Inflammatory macrophage treated with lipopolysaccharide for 1 hour (primary cell): ENCODE measurements around the gene PPP2R1A.

Source experiments
- DNase-seq, 2 donors: peaks; one replicate each; pipeline ENCODE4 v3.0.0-alpha.2; 2020 to 2022

Gene PPP2R1A

DNA sequence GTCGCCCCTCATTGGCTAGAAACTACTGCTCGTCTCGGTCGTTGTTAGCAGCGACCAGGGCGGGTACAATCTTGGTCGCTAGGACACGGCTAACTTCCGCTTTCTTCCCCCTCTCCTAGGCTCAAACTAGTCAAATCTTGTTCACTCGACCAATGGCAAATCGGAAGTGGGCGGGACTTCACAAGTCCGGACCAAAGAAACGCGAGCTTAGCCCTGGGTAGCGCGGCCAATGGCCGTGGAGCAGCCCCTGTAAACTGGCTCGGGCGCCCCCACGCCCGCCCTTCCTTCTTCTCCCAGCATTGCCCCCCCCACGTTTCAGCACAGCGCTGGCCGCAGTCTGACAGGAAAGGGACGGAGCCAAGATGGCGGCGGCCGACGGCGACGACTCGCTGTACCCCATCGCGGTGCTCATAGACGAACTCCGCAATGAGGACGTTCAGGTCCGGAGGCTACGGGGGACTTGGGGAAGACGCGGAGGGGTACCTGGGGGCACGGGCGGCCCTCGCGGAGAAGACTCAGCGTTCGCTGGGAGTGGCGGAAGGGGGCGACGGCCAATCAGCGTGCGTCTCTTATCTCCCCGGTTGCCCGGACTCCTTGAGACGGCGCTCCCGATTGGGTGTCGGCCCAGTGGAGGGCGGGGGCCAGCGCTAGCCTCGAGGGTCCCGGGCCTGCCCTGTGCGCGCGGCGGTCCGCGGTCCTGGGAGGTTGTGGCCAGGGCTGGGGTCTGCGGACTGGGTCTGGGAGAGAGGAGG, at the start of gene PPP2R1A:
TSS of gene PPP2R1A (plus strand) at position 318 of the 752 bp plus-strand sequence. CDS start at position 363, 45 bp downstream.
- peak; percentile 100 for DNase-seq

DNA sequence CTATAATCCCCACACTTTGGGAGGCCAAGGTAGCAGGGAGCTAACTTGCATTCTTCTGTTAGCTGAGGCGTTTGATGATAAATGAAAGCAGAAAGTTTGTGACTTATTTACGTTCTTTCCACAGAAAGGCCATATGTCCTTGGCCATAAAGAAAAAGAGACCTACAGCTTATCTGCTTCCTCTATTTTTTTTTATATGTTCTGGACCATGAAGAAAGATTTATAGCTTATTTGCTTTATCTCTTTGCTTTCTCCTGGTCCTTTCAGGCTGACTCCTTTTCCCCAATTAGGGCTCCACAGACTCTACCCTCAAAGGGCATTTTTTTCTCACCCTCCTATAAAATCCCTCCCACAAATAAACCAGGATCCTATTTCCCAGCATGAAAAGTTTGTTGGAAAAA, 48.6 kb upstream of the PPP2R1A start:
- DNase-seq = no peak

DNA sequence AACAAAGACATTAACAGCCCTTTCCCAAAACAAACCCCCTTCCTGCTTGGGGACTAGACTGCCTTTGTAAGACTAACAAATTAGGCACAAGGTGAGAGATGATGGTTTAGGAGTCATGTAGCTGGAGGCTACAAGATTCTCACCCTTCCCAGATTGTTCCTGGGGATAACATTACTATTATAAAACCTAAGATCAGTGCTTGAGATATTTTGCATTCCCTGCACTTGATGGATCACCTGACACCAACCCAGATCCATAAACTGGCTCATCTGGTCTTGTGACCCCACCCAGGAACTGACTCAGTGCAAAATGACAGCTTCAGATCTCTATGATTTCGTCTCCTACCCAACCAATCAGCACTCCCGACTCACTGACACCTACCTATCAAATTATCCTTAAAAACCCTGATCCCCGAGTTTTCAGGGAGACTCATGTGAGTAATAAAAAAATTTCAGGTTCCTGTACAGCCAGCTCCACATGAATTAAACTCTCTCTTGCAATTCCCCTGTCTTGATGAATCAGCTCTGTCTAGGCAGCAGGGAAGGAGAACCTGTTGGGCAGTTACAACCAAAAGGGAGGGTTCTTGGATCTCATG, 47.8 kb upstream of the PPP2R1A start:
- DNase-seq = no peak

DNA sequence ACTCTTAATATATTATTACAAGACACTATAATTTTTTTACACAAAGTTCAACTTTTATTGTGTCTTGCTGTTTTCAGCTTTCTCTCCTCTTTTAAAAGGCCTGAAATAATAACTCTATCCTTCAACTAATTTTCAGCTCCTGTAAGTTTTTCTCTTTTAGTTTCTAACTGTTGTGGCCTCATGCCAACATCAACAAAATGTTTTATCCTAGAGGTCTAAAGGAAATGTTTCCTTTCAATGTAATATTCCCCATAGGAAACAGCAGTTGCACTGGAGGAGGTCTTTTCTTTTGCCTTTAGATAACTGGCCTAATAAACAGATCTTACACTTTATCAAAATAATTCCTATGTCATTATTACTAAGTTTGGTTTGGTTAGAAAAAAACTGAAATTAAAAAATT, 41.6 kb upstream of the PPP2R1A start:
- DNase-seq = no peak

DNA sequence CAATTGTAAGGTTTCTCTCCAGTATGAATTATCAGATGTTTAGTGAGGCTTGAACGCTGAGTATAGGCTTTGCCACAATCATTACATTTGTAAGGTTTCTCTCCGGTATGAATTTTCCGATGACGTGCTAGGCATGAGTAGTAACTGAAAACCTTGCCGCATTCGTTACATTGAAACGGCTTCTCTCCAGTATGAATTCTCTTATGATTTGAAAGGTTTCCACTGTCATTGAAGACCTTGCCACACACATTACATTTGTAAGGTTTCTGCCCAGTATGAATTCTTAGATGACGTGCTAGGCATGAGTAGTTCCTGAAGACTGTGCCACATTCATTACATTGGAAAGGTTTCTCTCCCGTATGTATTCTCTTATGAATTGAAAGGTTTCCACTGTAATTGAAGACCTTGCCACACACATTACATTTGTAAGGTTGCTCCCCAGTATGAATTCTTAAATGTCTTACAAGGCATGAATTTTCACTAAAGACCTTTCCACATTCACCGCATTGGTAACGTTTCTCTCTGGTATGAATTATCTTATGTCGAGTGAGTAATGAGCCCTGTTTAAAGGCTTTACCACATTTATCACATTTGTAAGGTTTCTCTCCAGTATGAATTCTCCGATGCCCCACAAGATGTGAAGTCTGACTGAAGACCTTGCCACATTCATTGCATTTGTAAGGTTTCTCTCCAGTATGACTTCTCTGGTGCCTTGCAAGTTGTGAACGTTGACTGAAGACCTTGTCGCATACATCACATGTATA, 34.1 kb upstream of the PPP2R1A start:
- no peak for DNase-seq

DNA sequence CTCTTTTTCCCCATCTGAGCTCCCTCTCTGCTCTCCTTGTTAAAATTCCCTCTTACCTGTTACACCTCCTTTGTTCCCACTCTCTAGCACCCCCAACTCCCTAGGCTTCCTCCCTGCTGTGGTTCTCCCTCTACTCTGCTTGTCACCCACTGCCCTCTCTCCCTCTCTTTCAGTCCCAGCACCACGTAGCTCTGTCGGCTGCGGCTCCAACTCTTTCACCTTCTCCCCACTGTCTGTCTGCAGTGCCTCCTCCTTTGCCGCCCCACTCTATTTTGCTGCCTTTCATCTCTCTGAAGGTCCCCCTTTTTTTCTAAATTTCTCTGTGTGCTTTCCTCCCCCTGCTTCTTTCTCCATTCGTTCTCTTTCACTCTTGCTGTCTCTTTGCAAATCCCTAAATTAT, 19.5 kb upstream of the PPP2R1A start:
- no peak for DNase-seq

DNA sequence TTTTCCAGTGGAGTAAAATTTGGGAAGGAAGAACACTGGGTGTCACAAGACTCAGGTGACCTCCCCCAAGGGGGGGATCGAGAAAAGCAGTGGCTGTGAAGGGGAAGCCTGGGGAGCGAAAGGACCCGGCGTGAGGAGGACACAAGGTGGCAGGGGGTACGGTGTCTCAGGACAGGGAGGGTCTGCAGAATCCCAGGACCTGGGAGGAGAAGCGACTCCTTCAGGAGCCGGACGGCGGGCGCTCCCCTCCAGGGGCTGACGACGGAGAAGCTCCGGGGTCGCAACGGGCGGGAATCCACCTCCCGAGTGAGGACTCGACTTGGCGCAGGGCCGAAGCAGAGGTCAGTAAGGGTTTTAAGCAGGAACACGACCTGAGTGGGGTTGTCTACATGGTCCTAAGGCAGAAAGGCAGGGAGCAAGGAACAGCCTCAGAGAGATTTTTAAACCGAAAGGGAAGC, 19.0 kb upstream of the PPP2R1A start:
- DNase-seq = peak in 1 of 2 donors; percentile 11

DNA sequence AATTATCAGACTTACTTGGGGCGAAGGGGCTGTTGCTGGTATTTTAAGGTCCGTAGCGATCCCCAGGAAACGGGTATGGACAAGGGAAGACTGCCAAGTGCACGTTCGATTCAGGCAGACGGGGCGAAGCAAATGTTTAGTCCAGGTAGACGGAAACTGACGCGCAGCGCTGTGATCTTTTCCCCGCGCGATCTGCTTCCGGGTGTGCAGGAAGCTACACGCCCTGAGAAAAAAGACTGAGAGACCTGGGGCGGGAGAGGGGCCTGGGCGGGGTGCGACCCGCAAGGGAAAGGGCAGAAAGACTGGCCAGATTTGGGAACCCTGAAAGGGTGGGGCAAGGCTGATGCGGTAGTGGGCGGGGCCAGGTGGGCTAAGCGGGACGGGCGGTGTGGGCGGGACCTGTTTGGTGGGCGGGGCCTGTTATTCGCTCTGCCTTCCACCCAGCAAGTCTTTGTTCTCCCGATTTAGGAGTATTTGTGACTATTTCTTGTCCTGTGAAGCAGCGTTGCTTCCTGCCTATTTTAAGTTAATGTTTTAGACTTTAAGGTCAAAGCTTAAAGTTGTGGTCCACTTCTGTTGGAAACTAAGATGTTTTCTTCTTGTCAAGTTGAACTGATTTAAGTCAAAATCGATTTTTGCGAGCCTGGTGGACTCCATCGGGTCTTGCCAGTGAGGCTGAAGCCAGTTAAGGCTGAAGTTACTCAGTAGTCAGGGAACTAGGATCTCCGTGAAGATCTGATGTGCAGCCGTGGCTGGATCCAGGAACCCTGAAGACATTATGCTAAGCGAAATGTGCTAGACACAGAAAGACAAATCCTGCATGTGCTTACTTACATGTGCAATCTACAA, 18.3 kb upstream of the PPP2R1A start, which contains the start of gene ZNF836:
TSS of gene ZNF836 (minus strand) at position 301 of the 849 bp plus-strand sequence. CDS start 3,549 bp downstream, outside the sequence.
- peak; percentile 61 to 75 for DNase-seq

DNA sequence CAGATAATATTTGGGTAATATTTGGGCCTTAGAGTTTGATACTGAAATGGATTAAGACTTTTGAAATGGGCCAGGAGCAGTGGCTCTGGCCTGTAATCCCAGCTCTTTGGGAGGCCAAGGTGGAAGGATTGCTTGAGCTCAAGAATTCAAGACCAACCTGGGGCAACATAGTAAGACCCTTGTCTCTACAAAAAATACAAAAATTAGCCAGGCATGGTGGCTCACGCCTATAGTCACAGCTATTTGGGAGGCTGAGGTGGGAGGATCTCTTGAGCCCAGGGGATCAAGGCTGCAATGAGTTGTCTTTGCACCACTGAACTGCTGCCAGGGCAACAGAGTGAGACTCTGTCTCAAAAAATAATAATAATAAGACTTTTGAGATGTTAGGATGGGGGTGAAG, 17.5 kb upstream of the PPP2R1A start:
- DNase-seq = no peak

DNA sequence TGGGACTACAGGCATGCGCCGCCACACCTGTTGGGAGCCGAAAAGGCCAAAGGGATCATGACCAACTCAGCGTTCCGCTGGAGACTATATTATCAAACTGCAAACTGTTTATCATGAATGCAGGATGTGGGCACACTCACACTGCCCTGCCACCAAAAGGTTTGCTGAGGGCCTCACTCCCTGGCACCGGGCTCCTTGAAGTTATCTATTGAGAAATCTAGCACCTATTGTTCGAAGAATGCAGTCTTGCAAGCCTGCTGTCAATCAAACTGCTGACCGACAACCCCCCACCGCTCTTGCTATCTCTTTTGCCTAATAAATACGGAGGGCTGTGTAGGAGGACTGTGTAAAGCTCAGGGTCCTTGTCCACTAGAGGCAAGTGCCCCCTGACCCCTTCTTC, 13.3 kb upstream of the PPP2R1A start:
- no peak for DNase-seq

DNA sequence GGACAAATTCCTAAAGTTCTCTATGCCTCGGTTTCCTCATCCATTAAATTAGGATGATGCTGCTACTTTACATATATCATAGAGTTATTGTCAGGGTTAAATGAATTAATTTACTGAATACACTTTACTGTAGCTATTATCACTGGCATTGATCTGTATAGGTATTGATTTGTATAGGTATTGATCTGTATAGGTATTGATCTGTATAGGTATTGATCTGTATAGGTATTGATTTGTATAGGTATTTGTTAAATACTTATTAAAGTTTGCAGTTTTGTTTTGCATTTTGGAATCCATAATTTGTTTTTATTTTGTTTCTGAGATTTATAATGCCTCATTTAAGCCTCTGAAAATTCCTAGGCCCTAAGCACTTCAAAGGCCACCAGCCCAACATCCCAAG, 2.4 kb upstream of the PPP2R1A start:
- DNase-seq = no peak

DNA sequence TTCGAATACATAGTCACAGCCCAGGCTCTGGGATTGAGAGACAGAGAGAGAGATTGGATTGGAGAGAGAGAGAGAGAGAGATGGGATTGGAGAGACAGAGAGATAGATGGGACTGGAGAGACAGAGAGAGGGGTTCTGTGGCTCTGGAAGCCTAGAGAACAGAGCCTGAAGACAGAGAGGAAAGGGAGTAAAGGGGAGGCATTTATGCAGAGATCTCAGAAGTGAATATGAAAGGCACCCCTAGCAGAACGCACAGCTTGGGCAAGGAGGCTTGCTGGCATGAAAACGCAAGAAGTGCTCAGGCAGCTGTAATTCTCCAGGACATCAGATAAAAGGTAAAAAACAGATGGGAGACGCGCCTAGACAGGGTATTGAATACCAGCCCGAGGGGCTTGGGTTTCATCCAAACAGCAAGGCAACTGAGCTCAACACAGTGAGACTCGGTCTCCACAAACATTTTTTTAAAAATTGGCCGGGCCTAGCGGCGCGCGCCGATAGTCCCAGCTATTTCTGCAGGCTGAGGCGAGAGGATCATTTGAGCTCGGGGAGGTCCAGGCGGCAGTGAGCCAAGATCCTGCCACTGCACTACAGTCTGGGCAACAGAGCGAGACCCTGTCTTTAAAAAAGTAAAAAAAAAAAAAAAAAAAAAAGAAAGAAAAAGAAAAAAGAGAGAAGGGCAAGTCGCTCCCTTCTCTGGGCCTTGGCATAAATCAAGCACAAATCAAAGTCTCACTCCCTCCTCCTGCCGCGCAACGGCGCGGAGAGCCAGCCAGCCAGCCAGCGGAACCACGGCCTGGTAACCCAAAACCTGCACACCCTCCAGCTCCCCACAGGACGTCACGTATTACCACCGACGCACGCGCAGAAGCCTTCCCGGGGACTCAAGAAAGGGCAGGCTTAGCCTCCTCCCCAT, 774 bp upstream of the PPP2R1A start:
- DNase-seq = no peak

DNA sequence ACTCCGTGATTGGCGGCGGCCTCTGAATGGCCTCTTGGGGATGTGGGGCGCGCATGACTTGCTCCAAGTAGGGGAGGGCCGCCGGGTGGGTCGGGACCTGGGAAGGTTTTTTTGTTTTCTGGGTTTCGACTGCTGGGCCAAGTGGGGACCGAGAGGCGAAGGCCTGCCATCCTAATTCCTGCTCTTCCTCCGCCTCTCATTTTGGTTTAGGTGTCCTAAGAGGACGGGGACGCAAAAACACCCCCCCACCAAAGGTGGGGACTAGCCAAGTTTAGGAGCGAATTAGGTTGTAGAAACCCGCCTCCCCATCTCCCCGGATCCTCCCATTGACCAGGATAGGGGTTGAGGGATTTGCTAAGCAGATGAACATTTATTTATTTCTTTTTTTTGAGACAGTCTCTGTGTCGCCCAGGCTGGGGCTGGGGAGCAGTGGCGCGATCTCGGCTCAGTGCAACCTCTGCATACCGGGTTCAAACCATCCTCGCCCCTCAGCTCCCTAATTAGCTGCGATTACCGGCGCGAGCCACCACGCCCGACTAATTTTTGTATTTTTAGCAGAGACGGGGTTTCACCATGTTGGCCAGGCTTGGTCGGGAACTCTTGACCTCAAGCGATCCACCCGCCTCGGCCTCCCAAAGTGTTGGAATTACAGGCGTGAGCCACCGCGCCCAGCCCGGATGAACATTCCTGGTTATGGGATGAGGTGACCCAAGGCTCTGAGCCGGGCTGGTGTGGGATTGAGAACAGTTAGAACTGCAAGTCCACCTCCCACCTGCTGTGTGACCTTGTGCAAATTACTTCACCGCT, 838 bp downstream of the PPP2R1A start:
- peak in 1 of 2 donors; percentile 10 for DNase-seq

DNA sequence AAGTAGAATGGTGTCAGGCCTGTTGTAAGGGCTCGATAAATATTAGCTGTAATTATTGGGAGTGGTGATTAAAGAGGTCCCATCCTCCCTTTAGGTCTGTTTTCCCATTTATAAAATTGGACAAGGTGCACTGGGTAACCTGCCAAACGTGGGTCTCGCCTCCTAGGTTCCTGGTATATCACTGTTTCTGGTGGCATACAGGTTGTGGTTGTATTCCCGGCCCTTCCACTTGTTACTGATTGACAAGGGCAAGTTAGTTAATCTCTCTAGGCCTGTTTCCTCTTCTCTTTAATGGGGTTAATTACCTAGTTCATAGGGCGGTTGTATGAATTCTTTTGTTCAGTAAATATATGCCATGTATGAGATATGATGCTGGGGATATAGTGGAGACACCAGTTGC, 1.5 kb downstream of the PPP2R1A start:
- DNase-seq = no peak

DNA sequence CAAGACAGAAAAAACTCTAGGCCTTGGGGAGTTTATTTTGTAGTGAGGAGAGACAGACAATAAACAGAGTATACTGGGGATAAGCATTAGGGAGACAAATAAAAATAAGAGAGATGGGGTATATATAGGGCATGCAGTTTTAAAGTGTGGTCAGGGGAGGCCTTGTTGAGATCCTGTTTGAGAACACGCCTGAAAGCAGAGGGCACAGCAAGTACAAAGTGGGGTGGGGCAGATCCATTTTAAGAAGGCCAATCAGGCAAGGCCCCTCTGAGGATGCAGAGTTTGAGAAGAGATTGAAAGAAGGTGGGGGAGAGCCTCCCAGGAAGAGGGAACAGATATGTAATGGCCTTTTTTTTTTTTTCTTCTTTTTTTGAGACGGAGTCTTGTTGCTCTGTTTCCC, 2.1 kb downstream of the PPP2R1A start:
- no peak for DNase-seq

DNA sequence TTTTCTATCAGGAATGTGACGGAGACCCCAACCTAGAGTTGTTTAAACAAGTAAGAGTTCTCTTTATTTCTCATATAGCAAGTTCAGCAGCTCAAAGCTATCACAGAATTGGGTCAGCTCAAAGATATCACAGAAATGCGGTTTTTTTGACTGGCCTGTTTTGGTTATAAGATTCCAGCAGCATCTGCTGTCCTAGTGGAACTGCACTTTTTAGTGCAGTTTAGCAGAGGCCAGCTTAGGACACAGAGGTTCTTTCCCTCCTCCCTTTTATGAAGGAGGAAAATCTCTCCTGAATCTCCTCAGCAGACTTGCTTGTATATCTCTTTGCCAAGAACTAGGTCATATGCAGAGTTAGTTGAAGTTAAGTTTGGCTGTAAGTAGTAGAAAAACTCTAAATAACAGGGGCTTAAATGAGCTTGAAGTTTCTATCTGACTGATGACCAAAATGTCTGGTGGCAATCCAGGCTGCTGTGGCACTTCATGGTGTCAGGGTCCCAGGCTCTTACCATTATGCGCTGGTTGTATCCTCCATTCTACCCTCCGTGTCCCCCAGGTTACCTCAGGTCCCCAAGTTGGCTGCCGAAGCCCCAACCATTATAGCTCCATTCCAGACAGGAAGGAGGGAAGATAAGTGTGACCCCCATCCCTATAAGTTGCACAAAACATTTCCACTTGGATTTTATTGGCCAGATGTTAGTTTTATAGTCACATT, 6.6 kb downstream of the PPP2R1A start:
- no peak for DNase-seq

DNA sequence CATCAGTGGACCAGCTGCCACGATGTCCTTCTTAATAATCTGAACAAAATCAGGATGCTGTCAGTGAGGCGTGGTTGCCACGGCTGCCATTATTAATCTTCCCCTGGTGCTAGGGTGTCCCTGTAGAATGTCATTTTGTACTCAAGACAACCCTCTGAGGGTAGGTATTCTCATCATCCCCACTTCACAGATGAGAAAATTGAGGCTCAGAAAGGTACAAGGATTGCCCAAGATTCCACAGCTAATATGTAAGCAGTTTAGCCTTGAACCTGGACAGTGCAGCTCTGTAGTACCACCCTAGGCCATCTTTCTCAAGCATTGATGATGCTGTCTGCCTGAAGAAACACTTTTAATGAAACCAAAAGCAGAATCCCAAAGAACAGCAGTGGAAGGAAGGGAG, 8.1 kb downstream of the PPP2R1A start:
- no peak for DNase-seq

DNA sequence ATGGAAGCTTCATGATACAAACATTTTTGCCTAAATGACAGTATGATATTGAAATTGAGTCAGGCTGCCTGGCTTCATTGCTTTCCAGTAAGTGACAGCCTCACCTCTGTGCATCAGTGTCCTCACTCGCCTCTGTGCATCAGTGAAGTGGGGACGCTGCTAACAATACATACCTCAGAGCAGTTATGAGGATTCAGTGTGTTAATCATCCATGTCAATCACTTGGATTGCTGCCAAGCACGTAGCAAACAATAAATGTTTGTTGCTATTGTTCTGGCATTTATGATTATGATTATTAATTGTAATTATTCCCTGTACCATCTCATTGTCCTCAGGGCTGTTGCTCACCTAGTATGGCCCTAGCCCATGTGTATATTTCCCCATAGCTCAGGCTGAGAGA, 8.8 kb downstream of the PPP2R1A start:
- DNase-seq = no peak

DNA sequence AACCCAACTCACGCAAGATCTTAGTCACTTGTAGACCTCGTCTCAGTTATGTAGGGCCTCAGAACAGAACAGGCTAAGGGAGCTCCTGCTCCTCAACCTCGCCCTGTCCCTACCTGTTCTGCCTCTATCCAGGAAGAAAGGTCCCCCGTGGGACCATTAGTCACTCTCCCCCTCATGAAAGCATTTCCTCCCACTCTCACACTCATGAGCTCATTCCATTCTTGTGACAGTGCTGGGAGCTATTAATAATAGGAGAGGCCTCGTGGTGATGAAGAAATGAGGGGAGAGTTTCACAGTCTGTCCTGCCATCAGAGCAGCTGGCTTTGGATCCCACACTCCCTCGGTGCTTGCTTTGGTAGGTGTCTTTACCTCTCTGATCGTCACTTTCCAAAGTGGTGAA, 10.2 kb downstream of the PPP2R1A start:
- DNase-seq = peak; percentile 32 to 84
